Prostate gland (tissue), 2 donors: ENCODE results near the gene TRIB2.

Experiments used
- POLR2A ChIP-seq: fragments of 450-650 bp; IDR thresholded peaks from one replicate; pipeline ENCODE4 v1.6.1; 2016; ENCODE audit warnings: antibody characterized with exemption, mild to moderate bottlenecking
- POLR2AphosphoS5 ChIP-seq: sonication (generic); formaldehyde crosslinking; IDR thresholded peaks from one replicate; pipeline ENCODE4 v1.6.1; 2017; ENCODE audit warnings: antibody characterized with exemption
- TF ChIP-seq, protein P1 (sequence below), 4 experiments: fragments of 200-600 bp in 2 of 4; fragments of 450-650 bp in 2 of 4; sonication (generic) in 2 of 4; IDR thresholded peaks; 1 replicate in 3 of 4; 2 replicates in 1 of 4; pipeline ENCODE4 v1.5.1; 2016 to 2019; ENCODE audit warnings: antibody characterized with exemption in 4 of 4, mild to moderate bottlenecking in 2 of 4, moderate library complexity in 2 of 4

- TF ChIP-seq POLR2A (no peak), POLR2AphosphoS5 (no peak)
- TF ChIP-seq, protein P1, sequence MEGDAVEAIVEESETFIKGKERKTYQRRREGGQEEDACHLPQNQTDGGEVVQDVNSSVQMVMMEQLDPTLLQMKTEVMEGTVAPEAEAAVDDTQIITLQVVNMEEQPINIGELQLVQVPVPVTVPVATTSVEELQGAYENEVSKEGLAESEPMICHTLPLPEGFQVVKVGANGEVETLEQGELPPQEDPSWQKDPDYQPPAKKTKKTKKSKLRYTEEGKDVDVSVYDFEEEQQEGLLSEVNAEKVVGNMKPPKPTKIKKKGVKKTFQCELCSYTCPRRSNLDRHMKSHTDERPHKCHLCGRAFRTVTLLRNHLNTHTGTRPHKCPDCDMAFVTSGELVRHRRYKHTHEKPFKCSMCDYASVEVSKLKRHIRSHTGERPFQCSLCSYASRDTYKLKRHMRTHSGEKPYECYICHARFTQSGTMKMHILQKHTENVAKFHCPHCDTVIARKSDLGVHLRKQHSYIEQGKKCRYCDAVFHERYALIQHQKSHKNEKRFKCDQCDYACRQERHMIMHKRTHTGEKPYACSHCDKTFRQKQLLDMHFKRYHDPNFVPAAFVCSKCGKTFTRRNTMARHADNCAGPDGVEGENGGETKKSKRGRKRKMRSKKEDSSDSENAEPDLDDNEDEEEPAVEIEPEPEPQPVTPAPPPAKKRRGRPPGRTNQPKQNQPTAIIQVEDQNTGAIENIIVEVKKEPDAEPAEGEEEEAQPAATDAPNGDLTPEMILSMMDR (IDR thresholded peaks at IDR 0.05), result no peak
Measured at GRCh38 chr2:12678186-12678585, 38.5 kb upstream of the TRIB2 start.
